HG03469 (cell line): ENCODE measurements around the gene ZNF101.

Experiments used
- ATAC-seq: cut with Tn5 transposase; IDR thresholded peaks from one replicate; pipeline ENCODE4 v1.9.1; 2021; ENCODE audit warnings: mild to moderate bottlenecking, moderate library complexity, moderate number of reproducible peaks; ENCODE audit not compliant: unreplicated experiment

ZNF101 gene

GRCh38 chr19:19704836-19705235 is 36.2 kb downstream of the ZNF101 start:
- no peak for ATAC-seq

DNA sequence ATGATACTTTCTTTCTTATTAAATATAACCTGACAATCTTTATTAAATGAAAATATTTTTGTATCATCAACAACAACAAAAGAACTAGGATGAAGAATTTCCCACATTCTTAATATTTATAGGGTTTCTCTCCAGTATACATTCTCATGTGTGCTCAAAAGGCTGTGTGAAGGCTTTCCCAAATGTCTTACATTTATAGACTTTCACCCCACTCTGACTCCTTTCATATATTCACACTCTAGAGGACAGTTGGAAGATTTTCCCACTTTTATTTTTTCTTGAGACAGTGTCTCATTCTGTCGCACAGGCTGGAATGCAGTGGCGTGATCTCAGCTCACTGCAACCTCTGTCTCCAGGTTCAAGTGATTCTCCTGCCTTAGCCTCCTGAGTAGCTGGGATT is 41.9 kb downstream of the ZNF101 start:
- ATAC-seq = no peak

GRCh38 chr19:19711306-19711933 is 42.8 kb downstream of the ZNF101 start:
- no peak for ATAC-seq

- ATAC-seq = no peak
These were observed 43.5 kb downstream of the ZNF101 start for GRCh38 chr19:19711934-19712828.

GRCh38 chr19:19719798-19720197 is 51.2 kb downstream of the ZNF101 start:
- no peak for ATAC-seq

DNA sequence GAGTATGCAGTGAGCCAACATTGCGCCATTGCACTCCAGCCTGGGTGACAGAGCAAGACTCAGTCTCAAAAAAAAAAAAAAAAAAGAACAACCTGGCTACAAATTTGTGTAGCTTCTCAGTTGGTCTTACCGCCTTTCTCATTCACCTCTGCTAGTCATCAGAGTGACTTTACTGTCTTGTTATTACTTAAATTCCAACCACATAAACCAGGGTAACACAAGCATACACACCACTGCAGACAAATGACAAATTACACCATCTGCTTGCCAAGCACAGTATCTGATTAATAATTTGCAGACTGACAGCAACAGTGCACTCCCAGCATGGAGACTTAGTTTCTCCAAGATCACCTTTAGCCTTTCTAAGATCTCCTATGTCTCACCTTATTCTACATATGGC is 53.3 kb downstream of the ZNF101 start:
- ATAC-seq = no peak

DNA sequence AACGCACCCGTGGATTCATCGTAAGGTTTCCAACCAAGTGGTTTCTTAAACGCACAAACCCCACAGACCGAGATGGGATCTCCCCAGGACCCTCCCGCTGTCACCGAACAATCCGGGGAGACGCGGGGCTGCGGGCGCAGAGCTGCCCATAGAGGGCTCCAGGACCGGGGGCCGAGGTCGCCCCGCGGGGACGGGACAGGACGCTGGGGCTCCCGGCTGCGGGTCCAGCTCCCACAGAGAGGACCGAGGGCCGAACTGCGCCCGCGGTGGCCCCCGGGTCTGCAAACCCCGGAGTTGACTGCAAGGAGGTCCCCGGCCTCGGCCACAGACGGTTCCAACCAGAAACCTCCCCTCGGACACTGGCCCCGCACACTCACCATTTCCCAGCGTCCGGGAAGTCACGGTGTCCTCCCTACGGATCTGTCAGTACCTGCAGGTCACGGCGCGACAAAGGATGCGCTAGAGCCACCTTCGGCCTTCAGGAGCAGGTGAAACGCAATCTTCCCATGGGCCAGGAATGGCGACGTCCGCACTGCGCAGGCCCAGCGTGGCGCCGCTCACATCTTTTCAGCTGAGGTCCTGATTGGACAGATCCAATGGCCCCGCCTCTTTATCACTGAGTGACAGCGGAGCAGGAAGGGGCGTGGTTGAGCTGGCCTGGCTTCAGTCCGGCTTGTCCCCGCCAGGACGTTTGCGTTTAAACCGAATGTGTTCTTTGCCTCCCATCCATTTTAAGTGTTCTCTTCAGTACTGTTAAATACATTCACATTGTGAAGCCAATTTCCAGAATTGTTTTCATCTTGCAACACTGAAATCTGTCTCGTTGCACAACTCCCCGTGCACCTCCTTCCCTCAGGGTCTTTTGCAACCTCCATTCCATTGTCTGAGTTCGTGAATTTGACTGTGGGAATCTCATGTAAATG is 64.2 kb downstream of the ZNF101 start, which contains the start of gene ZNF14:
Gene ZNF14, minus strand, starts transcription at position 534 of the 923 bp plus-strand sequence. Its CDS starts 154 bp downstream, at position 380.
- ATAC-seq = peak; percentile 98
